H9 (cell line): Measurements from ENCODE around the gene MYLK4. TPM values are rescaled to one million over a fixed set of nuclear protein-coding genes. Genes with fewer than 3 reads are reported as not detected.

ENCODE experiments used
- DNase-seq: peaks from one replicate; pipeline ENCODE4 v3.0.0-alpha.2; 2017
- H2AFZ ChIP-seq: one replicate; pipeline ENCODE4 v1.6.1; 2013; ENCODE audit warnings: mild to moderate bottlenecking, low read length, control low read depth, moderate library complexity
- H2AK5ac ChIP-seq: 2 replicates; pipeline ENCODE4 v1.6.1; 2013; ENCODE audit warnings: low read length, control low read depth, mixed read lengths; ENCODE audit not compliant: insufficient read length
- H2BK120ac ChIP-seq: one replicate; pipeline ENCODE4 v1.6.1; 2013; ENCODE audit warnings: low read depth, mild to moderate bottlenecking, low read length, control low read depth, inconsistent platforms; ENCODE audit not compliant: poor library complexity, severe bottlenecking
- H2BK12ac ChIP-seq: 2 replicates; pipeline ENCODE4 v1.6.1; 2013; ENCODE audit warnings: low read length, control low read depth, mixed read lengths, low read depth; ENCODE audit not compliant: insufficient read length
- H2BK15ac ChIP-seq: 2 replicates; pipeline ENCODE4 v1.6.1; 2013; ENCODE audit warnings: low read depth, low read length, control low read depth
- H2BK20ac ChIP-seq: one replicate; pipeline ENCODE4 v1.6.1; 2013; ENCODE audit warnings: low read depth, mild to moderate bottlenecking, low read length, control low read depth, inconsistent platforms; ENCODE audit not compliant: poor library complexity, severe bottlenecking
- H2BK5ac ChIP-seq: 2 replicates; pipeline ENCODE4 v1.6.1; 2013; ENCODE audit warnings: low read length, control low read depth, mixed read lengths; ENCODE audit not compliant: insufficient read length
- H3K14ac ChIP-seq: 2 replicates; pipeline ENCODE4 v1.6.1; 2013; ENCODE audit warnings: low read length, control low read depth; ENCODE audit not compliant: insufficient read depth
- H3K18ac ChIP-seq: 2 replicates; pipeline ENCODE4 v1.6.1; 2013; ENCODE audit warnings: low read depth, mild to moderate bottlenecking, mixed read lengths, low read length, control low read depth; ENCODE audit not compliant: insufficient read length
- H3K23ac ChIP-seq: 2 replicates; pipeline ENCODE4 v1.6.1; 2013; ENCODE audit warnings: low read length, control low read depth, mixed read lengths, low read depth; ENCODE audit not compliant: insufficient read length
- H3K23me2 ChIP-seq: 2 replicates; pipeline ENCODE4 v1.6.1; 2013; ENCODE audit warnings: low read depth, mild to moderate bottlenecking, mixed read lengths, low read length, control low read depth; ENCODE audit not compliant: insufficient read length, poor library complexity, severe bottlenecking
- H3K27ac ChIP-seq: 2 replicates; pipeline ENCODE4 v1.5.1; 2013; ENCODE audit warnings: low read length, control low read depth, mixed read lengths, low read depth; ENCODE audit not compliant: insufficient read length
- H3K27me3 ChIP-seq: 2 replicates; pipeline ENCODE4 v1.6.1; 2013; ENCODE audit warnings: low read length, control low read depth, inconsistent platforms; ENCODE audit not compliant: insufficient read depth
- H3K4ac ChIP-seq: 2 replicates; pipeline ENCODE4 v1.6.1; 2013; ENCODE audit warnings: low read depth, mild to moderate bottlenecking, control low read depth, inconsistent platforms, low read length, moderate library complexity
- H3K4me1 ChIP-seq: 2 replicates; pipeline ENCODE4 v1.6.1; 2013; ENCODE audit warnings: low read length, control low read depth, inconsistent platforms; ENCODE audit not compliant: insufficient read depth
- H3K4me2 ChIP-seq: 2 replicates; pipeline ENCODE4 v1.6.1; 2013; ENCODE audit warnings: low read length, control low read depth, mixed read lengths; ENCODE audit not compliant: insufficient read length, insufficient read depth
- H3K56ac ChIP-seq: 2 replicates; pipeline ENCODE4 v1.6.1; 2013; ENCODE audit warnings: low read depth, mild to moderate bottlenecking, mixed read lengths, low read length, control low read depth; ENCODE audit not compliant: insufficient read length
- H3K79me1 ChIP-seq: 2 replicates; pipeline ENCODE4 v1.6.1; 2013; ENCODE audit warnings: low read depth, mild to moderate bottlenecking, moderate library complexity, low read length, control low read depth, inconsistent platforms; ENCODE audit not compliant: insufficient read depth, poor library complexity, severe bottlenecking
- H3K79me2 ChIP-seq: 2 replicates; pipeline ENCODE4 v1.6.1; 2013; ENCODE audit warnings: low read length, control low read depth, inconsistent platforms; ENCODE audit not compliant: insufficient read depth
- H3K9ac ChIP-seq: 2 replicates; pipeline ENCODE4 v1.6.1; 2013; ENCODE audit warnings: low read length, control low read depth, mixed read lengths; ENCODE audit not compliant: insufficient read length; ENCODE audit errors: extremely low read depth
- H3K9me3 ChIP-seq: one replicate; pipeline ENCODE4 v1.6.1; 2013; ENCODE audit warnings: low read depth, low read length, inconsistent platforms; ENCODE audit not compliant: control insufficient read depth
- H3T11ph ChIP-seq: one replicate; pipeline ENCODE4 v1.6.1; 2013; ENCODE audit warnings: mild to moderate bottlenecking, low read length, control low read depth, inconsistent platforms
- H4K20me1 ChIP-seq: one replicate; pipeline ENCODE4 v1.6.1; 2013; ENCODE audit not compliant: control insufficient read depth, insufficient read length, insufficient read depth
- H4K5ac ChIP-seq: 2 replicates; pipeline ENCODE4 v1.6.1; 2013; ENCODE audit warnings: low read depth, mild to moderate bottlenecking, mixed read lengths, low read length, control low read depth; ENCODE audit not compliant: insufficient read length
- H4K8ac ChIP-seq: replicated peaks from 2 replicates; pipeline ENCODE4 v1.6.1; 2013; ENCODE audit warnings: low read length, control low read depth, mixed read lengths, low read depth; ENCODE audit not compliant: insufficient read length
- H4K91ac ChIP-seq: 2 replicates; pipeline ENCODE4 v1.6.1; 2013; ENCODE audit warnings: low read depth, mild to moderate bottlenecking, moderate library complexity, mixed read lengths, low read length, control low read depth; ENCODE audit not compliant: insufficient read length
- H3K27ac Mint-ChIP-seq, 3 experiments: 2 replicates in 2 of 3; 3 replicates in 1 of 3; pipeline ENCODE4 v1.8.0; 2020 to 2021; ENCODE audit warnings: mixed read lengths in 3 of 3, mild to moderate bottlenecking in 1 of 3, moderate library complexity in 1 of 3
- H3K27me3 Mint-ChIP-seq: 2 replicates; pipeline ENCODE4 v1.8.0; 2021; ENCODE audit warnings: low read depth, mild to moderate bottlenecking, moderate library complexity, mixed read lengths
- H3K36me3 Mint-ChIP-seq, 3 experiments: 2 replicates in 2 of 3; 3 replicates in 1 of 3; pipeline ENCODE4 v1.8.0; 2020 to 2021; ENCODE audit warnings: low read depth in 3 of 3, mixed read lengths in 3 of 3; ENCODE audit not compliant: insufficient read depth in 1 of 3
- H3K4me1 Mint-ChIP-seq, 2 experiments: 2 replicates each; pipeline ENCODE4 v1.8.0; 2020; ENCODE audit warnings: mixed read lengths in 2 of 2
- H3K4me3 Mint-ChIP-seq, 2 experiments: 2 replicates in 1 of 2; 3 replicates in 1 of 2; pipeline ENCODE4 v1.8.0; 2020 to 2021; ENCODE audit warnings: mild to moderate bottlenecking in 2 of 2, mixed read lengths in 2 of 2, moderate library complexity in 1 of 2
- H3K9me3 Mint-ChIP-seq, 2 experiments: 2 replicates in 1 of 2; 3 replicates in 1 of 2; pipeline ENCODE4 v1.8.0; 2020; ENCODE audit warnings: mild to moderate bottlenecking in 2 of 2, mixed read lengths in 2 of 2, moderate library complexity in 1 of 2
- CTCF ChIP-seq: fragments of 200-600 bp; sonication (generic); conservative IDR thresholded peaks from 3 replicates; pipeline ENCODE4 v1.8.0; 2021; ENCODE audit warnings: antibody characterized with exemption, mild to moderate bottlenecking
- WGBS: extraction: QIAGEN DNeasy Blood & Tissue Kit; methylation state at CpG from one replicate; pipeline ENCODE4 v1.1.7; 2013; ENCODE audit warnings: missing lambda C conversion rate, low lambda C conversion rate, mixed read lengths; ENCODE audit not compliant: insufficient read length; ENCODE audit errors: extremely low coverage; 5-methylcytosine and 5-hydroxymethylcytosine counted together
- total RNA-seq: library from RNA; stranded (reverse); gene quantifications from 2 replicates; pipeline ENCODE4 v1.2.1, GENCODE V29; 2021

MYLK4 gene
- total RNA-seq, 1 experiment from 2014 or later = 0.28 TPM

GRCh38 chr6:2614846-2615245 is 135.9 kb downstream of the MYLK4 start:
- Histone ChIP-seq H4K20me1 (no peaks in the 10 kb centered on the region), H3K4me2 (no peak overlapping the region), H3K79me1 (no peaks in the 10 kb centered on the region), H3K18ac (no peak overlapping the region), H2AFZ (no peak overlapping the region), H3K4ac (no peak overlapping the region), H4K8ac (no peak overlapping the region), H2BK120ac (no peak overlapping the region), H3K4me1 (no peaks in the 10 kb centered on the region), H3T11ph (no peak overlapping the region), H3K23me2 (no peaks in the 10 kb centered on the region), H3K79me2 (no peaks in the 10 kb centered on the region), H2BK5ac (no peak overlapping the region), H2BK20ac (no peak overlapping the region), H3K27me3 (no peaks in the 10 kb centered on the region), H2BK12ac (no peak overlapping the region), H3K9ac (no peak overlapping the region), H3K9me3 (no peaks in the 10 kb centered on the region), H3K23ac (no peak overlapping the region), H4K91ac (no peak overlapping the region), H4K5ac (no peak overlapping the region), H2AK5ac (no peak overlapping the region), H3K14ac (no peak overlapping the region), H3K27ac (no peak overlapping the region), H2BK15ac (no peak overlapping the region), H3K56ac (no peak overlapping the region)
- peaks cover 5 to 7% of the 10 kb centered on the region in 2 experiments; a peak in 4 of 5 replicates for H3K9me3 Mint-ChIP-seq
- peaks cover 9 to 13% of the 10 kb centered on the region in 2 experiments for H3K4me1 Mint-ChIP-seq
- H3K27me3 Mint-ChIP-seq = peaks cover 3% of the 10 kb centered on the region
- no CpG with 5 or more reads among the region's 5 CpGs for WGBS
- no peak for TF ChIP-seq CTCF
- no peak overlapping the region for H3K27ac Mint-ChIP-seq
- no peak for DNase-seq
- no peak overlapping the region for H3K4me3 Mint-ChIP-seq
- H3K36me3 Mint-ChIP-seq = peaks cover 0 to 7% (median 0%) of the 10 kb centered on the region in 3 experiments; a peak in 1 of 7 replicates
